DND-41 (cell line): ENCODE measurements around the gene GCN1.
"Not testable (repeated sequence)": the region's sequence is repeated elsewhere in the genome, so short reads cannot be mapped to it uniquely, and the experiment has no call there.

Experiments
- ATAC-seq: fragments of 200-7000 bp; cut with Tn5 transposase; 3 replicates; pipeline ENCODE4 v1.9.1; 2021; ENCODE audit warnings: low read depth; ENCODE audit not compliant: insufficient read depth
- DNase-seq: peaks from one replicate; pipeline ENCODE4 v3.0.0-alpha.2; 2020
- H2AFZ ChIP-seq: 2 replicates; pipeline ENCODE4 v1.6.0; 2012; ENCODE audit warnings: low read depth, low read length
- H3K27ac ChIP-seq: 2 replicates; pipeline ENCODE4 v1.5.1; 2012; ENCODE audit warnings: low read length, inconsistent platforms
- H3K27me3 ChIP-seq: fragments of 200-600 bp; sonication (generic); 2 replicates; pipeline ENCODE4 v1.6.0; 2012; ENCODE audit warnings: low read length, mild to moderate bottlenecking, inconsistent platforms; ENCODE audit not compliant: insufficient read depth, poor library complexity
- H3K36me3 ChIP-seq: 2 replicates; pipeline ENCODE4 v1.5.1; 2012; ENCODE audit warnings: low read length, inconsistent platforms; ENCODE audit not compliant: insufficient read depth
- H3K4me1 ChIP-seq: 2 replicates; pipeline ENCODE4 v1.5.1; 2012; ENCODE audit warnings: mild to moderate bottlenecking, low read length; ENCODE audit not compliant: insufficient read depth
- H3K4me2 ChIP-seq: 2 replicates; pipeline ENCODE4 v1.6.0; 2012; ENCODE audit warnings: mild to moderate bottlenecking, moderate library complexity, low read length, inconsistent platforms; ENCODE audit not compliant: insufficient read depth
- H3K4me3 ChIP-seq, 2 experiments: fragments of 200-600 bp in 1 of 2; shearing (Covaris generic) in 1 of 2; 2 replicates each; pipeline ENCODE4 v1.5.1; 2012 to 2016; ENCODE audit warnings: inconsistent platforms in 2 of 2, low read length in 2 of 2, mild to moderate bottlenecking in 2 of 2, low read depth in 1 of 2, moderate library complexity in 1 of 2
- H3K79me2 ChIP-seq: 2 replicates; pipeline ENCODE4 v1.6.0; 2012; ENCODE audit warnings: low read length, inconsistent platforms; ENCODE audit not compliant: insufficient read depth
- H3K9ac ChIP-seq: 2 replicates; pipeline ENCODE4 v1.6.0; 2012; ENCODE audit warnings: low read depth, mild to moderate bottlenecking, inconsistent platforms, low read length, moderate library complexity
- H3K9me3 ChIP-seq: 2 replicates; pipeline ENCODE4 v1.5.1; 2012; ENCODE audit warnings: low read length, moderate library complexity, mild to moderate bottlenecking, inconsistent platforms; ENCODE audit not compliant: insufficient read depth, severe bottlenecking
- H4K20me1 ChIP-seq: 2 replicates; pipeline ENCODE4 v1.6.0; 2012; ENCODE audit warnings: low read length; ENCODE audit not compliant: insufficient read depth
- CTCF ChIP-seq: IDR thresholded peaks from 2 replicates; pipeline ENCODE4 v1.5.1; 2012; ENCODE audit warnings: borderline replicate concordance, low read length, moderate library complexity, mild to moderate bottlenecking; ENCODE audit not compliant: poor library complexity, severe bottlenecking; ENCODE audit errors: extremely low read depth
- EZH2 ChIP-seq: IDR thresholded peaks from 3 replicates; pipeline ENCODE4 v1.6.1; 2012; ENCODE audit warnings: borderline replicate concordance, low read depth, mild to moderate bottlenecking, moderate library complexity, low read length, inconsistent platforms; ENCODE audit not compliant: severe bottlenecking

Gene GCN1

GRCh38 chr12:120197542-120197887 is 3.0 kb upstream of the GCN1 start:
- peaks cover 75% of the 10 kb centered on the region for H3K4me1 ChIP-seq
- peaks cover 50% of the 10 kb centered on the region for H3K36me3 ChIP-seq
- H3K79me2 ChIP-seq: peaks cover 87% of the 10 kb centered on the region
- no peak overlapping the region for H3K9ac ChIP-seq
- 0 out of 4 replicates have a peak overlapping the region, but pooled peaks of 1 of the 2 experiments have one; percentile 26 for H3K4me3 ChIP-seq
- H2AFZ ChIP-seq: no peak overlapping the region
- no peak for DNase-seq
- no peak overlapping the region for H3K27ac ChIP-seq
- peak overlapping the region; percentile 78; the same call in 1 of the 2 replicates for H3K4me2 ChIP-seq
- no peaks in the 10 kb centered on the region for H3K27me3 ChIP-seq
- H4K20me1 ChIP-seq: peaks cover 41% of the 10 kb centered on the region
- ATAC-seq: no peak
- H3K9me3 ChIP-seq: no peaks in the 10 kb centered on the region
- TF ChIP-seq EZH2 (no peak), CTCF (no peak)

- H3K79me2 ChIP-seq: peaks cover 86% of the 10 kb centered on the region
- H3K9me3 ChIP-seq, H3K9ac ChIP-seq, DNase-seq, H3K4me3 ChIP-seq, ATAC-seq, H3K27ac ChIP-seq, H3K27me3 ChIP-seq, H2AFZ ChIP-seq: not testable (repeated sequence)
- peaks cover 73% of the 10 kb centered on the region for H3K4me1 ChIP-seq
- H3K36me3 ChIP-seq: peaks cover 53% of the 10 kb centered on the region
- H4K20me1 ChIP-seq: peaks cover 44% of the 10 kb centered on the region
- H3K4me2 ChIP-seq: peak overlapping the region; percentile 78; the same call in 1 of the 2 replicates
These were observed 2.5 kb upstream of the GCN1 start for GRCh38 chr12:120196817-120197541.

GRCh38 chr12:120196363-120196762 is 1.8 kb upstream of the GCN1 start:
- Histone ChIP-seq H3K9ac (0 out of 2 replicates have a peak overlapping the region, but pooled peaks have one; percentile 90), H3K27ac (no peak overlapping the region)

More at GRCh38 chr12:120196363-120196762, 1.8 kb upstream of the GCN1 start:
- ATAC-seq (no peak), DNase-seq (no peak)
- Histone ChIP-seq H3K79me2 (peaks cover 88% of the 10 kb centered on the region), H2AFZ (no peak overlapping the region), H3K27me3 (no peaks in the 10 kb centered on the region), H4K20me1 (peaks cover 48% of the 10 kb centered on the region), H3K4me1 (peaks cover 78% of the 10 kb centered on the region), H3K4me3 (no peak overlapping the region), H3K9me3 (no peaks in the 10 kb centered on the region), H3K4me2 (peak overlapping the region; percentile 78; the same call in 1 of the 2 replicates), H3K36me3 (peaks cover 58% of the 10 kb centered on the region)
- no peak for TF ChIP-seq EZH2
- no peak for TF ChIP-seq CTCF
